NT2/D1 (cell line): Measurements from ENCODE around the gene SELENOO.

ENCODE experiments used
- SUZ12 ChIP-seq: IDR thresholded peaks from 2 replicates; pipeline ENCODE4 v1.6.1; 2011; ENCODE audit not compliant: insufficient read length, insufficient read depth; ENCODE audit errors: extremely low read depth
- YY1 ChIP-seq: IDR thresholded peaks from 2 replicates; pipeline ENCODE4 v1.6.1; 2011; ENCODE audit not compliant: insufficient read length, insufficient read depth
- ZNF274 ChIP-seq: IDR thresholded peaks from 2 replicates; pipeline ENCODE4 v1.6.1; 2011; ENCODE audit warnings: mild to moderate bottlenecking, low read depth, low read length

DNA sequence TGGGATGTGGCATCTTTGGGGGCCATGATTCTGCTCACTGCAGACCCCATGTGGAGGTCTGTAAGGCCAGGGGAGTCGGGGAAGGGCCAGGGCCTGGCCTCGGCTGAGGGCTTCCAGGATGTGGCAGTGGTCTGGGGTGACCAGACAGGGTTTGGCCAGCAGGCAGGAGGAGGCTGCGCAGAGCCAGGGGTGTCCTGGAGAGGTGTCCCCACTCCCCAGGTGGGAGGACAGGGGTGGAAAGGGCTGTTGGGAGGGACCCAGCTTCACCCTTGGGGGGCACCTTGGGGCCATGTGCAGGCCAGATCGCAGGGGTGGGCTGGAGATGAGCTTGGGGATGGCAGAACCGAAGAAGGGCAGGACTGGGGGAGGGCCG is 26.8 kb upstream of the SELENOO start:
- no peak for TF ChIP-seq ZNF274
- TF ChIP-seq SUZ12, result no peak
- TF ChIP-seq YY1, result no peak
